ENCODE results near the gene OSBPL9. TPM values are rescaled to one million over a fixed set of nuclear protein-coding genes. Genes with fewer than 3 reads are reported as not detected.

Gene OSBPL9
- total RNA-seq, 2 donors from 2014 or later, result 59.0 to 59.7 TPM

DNA sequence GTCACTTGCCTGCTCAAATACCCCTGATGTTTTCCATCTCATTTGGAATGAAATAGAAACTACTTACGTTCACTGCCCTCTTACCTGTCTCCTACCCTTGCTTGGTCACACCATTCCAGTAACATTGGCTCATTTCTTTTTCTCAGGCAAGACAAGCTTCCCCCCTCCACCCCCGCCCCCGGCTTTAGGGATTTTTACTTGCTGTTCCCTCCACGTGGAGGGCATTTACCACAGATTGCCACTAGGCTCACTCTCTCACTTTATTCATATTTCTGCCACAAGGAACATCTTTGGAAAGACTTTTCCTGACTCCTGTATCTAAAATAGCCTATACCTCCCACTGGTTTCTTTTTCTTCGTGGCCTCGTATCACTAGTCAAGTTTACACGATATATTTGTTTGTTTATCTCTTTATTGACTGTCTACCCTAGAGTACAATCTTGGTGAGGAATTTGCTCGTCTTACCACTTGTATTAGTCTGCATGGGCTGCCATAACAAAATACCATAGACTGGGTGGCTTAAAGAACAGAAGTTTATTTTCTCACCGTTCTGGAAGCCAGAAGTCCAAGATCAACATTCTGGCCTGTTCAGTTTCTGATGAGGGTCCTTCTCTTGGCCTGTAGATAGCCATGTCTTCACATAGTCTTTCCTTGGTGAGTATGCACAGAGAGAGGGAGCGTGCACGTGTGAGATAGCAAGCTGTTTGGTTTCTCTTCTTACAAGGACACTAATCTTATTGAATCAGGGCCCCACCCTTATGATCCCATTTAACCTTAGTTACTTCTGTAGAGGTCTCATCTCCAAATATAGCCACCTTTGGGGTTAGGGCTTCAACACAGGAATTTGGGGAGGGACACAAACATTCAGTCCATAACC, 135.4 kb downstream of the OSBPL9 start:
- Mint-ChIP-seq H3K27ac (no peak overlapping the region), H3K4me3 (no peak overlapping the region), H3K27me3 (ENCODE audit: low read depth) (no peaks in the 10 kb centered on the region), H3K4me1 (ENCODE audit: low read depth) (peaks cover 23% of the 10 kb centered on the region), H3K9me3 (peaks cover 0 to 2% of the 10 kb centered on the region in 2 donors), H3K36me3 (ENCODE audit: insufficient read depth in 2 of 2) (peaks cover 5 to 12% of the 10 kb centered on the region in 2 donors)
- DNase-seq (no peak), ATAC-seq (replicated peaks in 1 of 2) (no peak)

- peaks cover 23% of the 10 kb centered on the region for H3K4me1 Mint-ChIP-seq (ENCODE audit: low read depth)
- H3K27me3 Mint-ChIP-seq (ENCODE audit: low read depth), result no peaks in the 10 kb centered on the region
- H3K27ac Mint-ChIP-seq, result no peak overlapping the region
- ATAC-seq (replicated peaks in 1 of 2) (no peak), DNase-seq (no peak)
- peaks cover 5 to 10% of the 10 kb centered on the region in 2 donors for H3K36me3 Mint-ChIP-seq (ENCODE audit: insufficient read depth in 2 of 2)
- peaks cover 0 to 2% of the 10 kb centered on the region in 2 donors for H3K9me3 Mint-ChIP-seq
- H3K4me3 Mint-ChIP-seq, result no peak overlapping the region
Measured at GRCh38 chr1:51753969-51754368, 137.1 kb downstream of the OSBPL9 start.

- H3K4me1 Mint-ChIP-seq (ENCODE audit: low read depth), result peaks cover 23% of the 10 kb centered on the region
Measured at GRCh38 chr1:51754666-51755065, 137.8 kb downstream of the OSBPL9 start.

GRCh38 chr1:51755437-51755836, 138.5 kb downstream of the OSBPL9 start:
- Mint-ChIP-seq H3K9me3 (peaks cover 0 to 2% of the 10 kb centered on the region in 2 donors), H3K36me3 (ENCODE audit: insufficient read depth in 2 of 2) (peaks cover 5 to 10% of the 10 kb centered on the region in 2 donors), H3K27me3 (ENCODE audit: low read depth) (no peaks in the 10 kb centered on the region), H3K4me3 (no peak overlapping the region), H3K27ac (no peak overlapping the region), H3K4me1 (ENCODE audit: low read depth) (peaks cover 31% of the 10 kb centered on the region)
- ATAC-seq (replicated peaks in 1 of 2), result no peak
- DNase-seq, result no peak

More at GRCh38 chr1:51754666-51755065, 137.8 kb downstream of the OSBPL9 start:
- DNase-seq, result no peak
- H3K27ac Mint-ChIP-seq, result no peak overlapping the region
- H3K9me3 Mint-ChIP-seq, result peaks cover 0 to 2% of the 10 kb centered on the region in 2 donors
- H3K36me3 Mint-ChIP-seq (ENCODE audit: insufficient read depth in 2 of 2), result peaks cover 5 to 10% of the 10 kb centered on the region in 2 donors
- no peak for ATAC-seq (replicated peaks in 1 of 2)
- H3K27me3 Mint-ChIP-seq (ENCODE audit: low read depth), result no peaks in the 10 kb centered on the region
- no peak overlapping the region for H3K4me3 Mint-ChIP-seq

DNA sequence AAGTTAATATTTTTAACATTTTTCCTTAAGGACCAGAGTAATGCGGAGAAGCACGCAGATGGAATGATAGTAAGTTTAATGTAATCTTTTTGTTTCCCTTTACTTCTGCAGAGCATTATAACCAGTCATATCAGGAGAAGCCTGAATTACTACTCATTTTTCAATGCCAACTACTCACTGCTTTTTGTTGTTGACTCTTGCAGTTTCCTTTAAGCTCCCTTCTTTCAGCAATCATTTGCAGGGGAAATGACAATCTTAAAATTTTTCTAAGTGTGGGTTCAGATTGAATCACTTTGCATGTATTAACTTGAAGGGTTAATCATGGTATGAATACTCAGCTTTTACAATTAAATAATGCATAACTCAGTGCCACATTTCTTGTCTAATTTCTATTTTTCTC, 139.4 kb downstream of the OSBPL9 start:
- peaks cover 40% of the 10 kb centered on the region for H3K4me1 Mint-ChIP-seq (ENCODE audit: low read depth)
- no peaks in the 10 kb centered on the region for H3K27me3 Mint-ChIP-seq (ENCODE audit: low read depth)
- H3K36me3 Mint-ChIP-seq (ENCODE audit: insufficient read depth in 2 of 2), result peaks cover 5 to 12% of the 10 kb centered on the region in 2 donors
- peak; percentile 76 to 93 for ATAC-seq (replicated peaks in 1 of 2)
- peaks cover 0 to 2% of the 10 kb centered on the region in 2 donors for H3K9me3 Mint-ChIP-seq
- no peak overlapping the region for H3K4me3 Mint-ChIP-seq
- no peak overlapping the region for H3K27ac Mint-ChIP-seq
- no peak for DNase-seq

DNA sequence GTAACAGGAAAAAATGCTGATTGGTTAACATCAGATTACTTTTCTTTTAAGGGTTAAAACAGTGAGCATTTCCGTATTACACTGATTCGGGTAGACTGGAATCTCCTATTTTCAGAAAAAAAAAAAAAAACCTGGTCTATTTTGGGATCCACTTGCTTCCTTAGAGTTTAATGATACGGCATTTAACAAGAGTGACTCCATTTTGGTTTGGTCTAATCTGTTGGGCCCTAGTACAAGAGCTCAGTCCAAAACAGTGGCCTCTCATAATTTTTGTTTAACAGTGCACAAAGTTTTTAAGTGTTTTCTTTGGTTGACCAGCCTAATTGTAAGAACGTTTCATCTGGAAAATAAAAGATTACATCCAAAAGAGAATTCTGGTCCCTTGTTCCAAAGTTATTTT, 141.4 kb downstream of the OSBPL9 start:
- peaks cover 40% of the 10 kb centered on the region for H3K4me1 Mint-ChIP-seq (ENCODE audit: low read depth)
- H3K27ac Mint-ChIP-seq, result no peak overlapping the region
- no peaks in the 10 kb centered on the region for H3K27me3 Mint-ChIP-seq (ENCODE audit: low read depth)
- peaks cover 2 to 6% of the 10 kb centered on the region in 2 donors for H3K36me3 Mint-ChIP-seq (ENCODE audit: insufficient read depth in 2 of 2)
- no peak overlapping the region for H3K4me3 Mint-ChIP-seq
- no peak for ATAC-seq (replicated peaks in 1 of 2)
- DNase-seq, result no peak
- H3K9me3 Mint-ChIP-seq, result no peaks in the 10 kb centered on the region

GRCh38 chr1:51760872-51761271, 144.0 kb downstream of the OSBPL9 start:
- H3K36me3 Mint-ChIP-seq (ENCODE audit: insufficient read depth in 2 of 2), result peaks cover 2 to 5% of the 10 kb centered on the region in 2 donors
- ATAC-seq (replicated peaks in 1 of 2), result no peak
- H3K27me3 Mint-ChIP-seq (ENCODE audit: low read depth), result no peaks in the 10 kb centered on the region
- no peaks in the 10 kb centered on the region for H3K9me3 Mint-ChIP-seq
- no peak for DNase-seq
- H3K4me3 Mint-ChIP-seq, result no peak overlapping the region
- H3K4me1 Mint-ChIP-seq (ENCODE audit: low read depth), result peaks cover 27% of the 10 kb centered on the region
- H3K27ac Mint-ChIP-seq, result peak overlapping the region; percentile 30

GRCh38 chr1:51761351-51761750, 144.5 kb downstream of the OSBPL9 start:
- Mint-ChIP-seq H3K36me3 (ENCODE audit: insufficient read depth in 2 of 2) (peaks cover 2 to 6% of the 10 kb centered on the region in 2 donors), H3K4me3 (no peak overlapping the region)

DNA sequence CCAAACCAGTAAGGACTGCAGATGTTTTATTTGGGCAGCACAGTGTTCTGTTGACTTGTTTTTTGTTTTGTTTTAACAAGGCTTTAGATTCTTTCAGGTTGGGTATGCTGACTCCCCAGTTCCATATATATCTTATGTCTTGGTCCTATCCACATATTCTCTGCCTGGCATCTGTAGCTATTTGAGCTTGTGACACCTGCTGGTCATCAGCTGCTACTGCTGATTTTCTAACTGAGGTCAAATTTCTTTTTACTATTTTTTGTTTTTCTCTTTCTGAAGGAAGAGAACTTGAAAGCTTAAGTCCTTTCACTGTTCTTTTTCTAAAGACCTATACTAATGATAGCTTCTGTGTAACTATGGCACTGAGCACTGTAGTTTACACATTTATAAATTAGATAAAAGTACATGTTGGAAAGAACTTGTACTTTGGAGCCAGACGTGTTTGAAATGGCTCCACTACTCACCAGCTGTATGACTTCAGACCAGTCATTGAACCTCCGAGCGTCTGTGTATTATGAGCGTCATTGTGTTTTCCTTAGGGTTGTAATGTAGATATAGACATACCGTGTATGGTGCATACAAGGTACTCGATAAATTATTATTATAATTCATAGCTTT, 152.2 kb downstream of the OSBPL9 start:
- Mint-ChIP-seq H3K4me1 (ENCODE audit: low read depth) (peaks cover 15% of the 10 kb centered on the region), H3K9me3 (no peaks in the 10 kb centered on the region), H3K27ac (peak overlapping the region; percentile 52), H3K27me3 (ENCODE audit: low read depth) (no peaks in the 10 kb centered on the region), H3K4me3 (no peak overlapping the region), H3K36me3 (ENCODE audit: insufficient read depth in 2 of 2) (peaks cover 6 to 23% of the 10 kb centered on the region in 2 donors)
- ATAC-seq (replicated peaks in 1 of 2) (peak in 1 of 2 donors; percentile 53), DNase-seq (no peak)

More at GRCh38 chr1:51761351-51761750, 144.5 kb downstream of the OSBPL9 start:
- Mint-ChIP-seq H3K9me3 (no peaks in the 10 kb centered on the region), H3K4me1 (ENCODE audit: low read depth) (peaks cover 22% of the 10 kb centered on the region), H3K27ac (no peak overlapping the region), H3K27me3 (ENCODE audit: low read depth) (no peaks in the 10 kb centered on the region)
- DNase-seq, result no peak
- ATAC-seq (replicated peaks in 1 of 2), result no peak

- no peak overlapping the region for H3K4me3 Mint-ChIP-seq
- ATAC-seq (replicated peaks in 1 of 2) (no peak), DNase-seq (no peak)
- H3K27me3 Mint-ChIP-seq (ENCODE audit: low read depth), result no peaks in the 10 kb centered on the region
- peaks cover 11 to 24% of the 10 kb centered on the region in 2 donors for H3K36me3 Mint-ChIP-seq (ENCODE audit: insufficient read depth in 2 of 2)
- H3K9me3 Mint-ChIP-seq, result no peaks in the 10 kb centered on the region
- H3K27ac Mint-ChIP-seq, result peak overlapping the region; percentile 6
- H3K4me1 Mint-ChIP-seq (ENCODE audit: low read depth), result peaks cover 15% of the 10 kb centered on the region
Measured at GRCh38 chr1:51776408-51776807, 159.5 kb downstream of the OSBPL9 start.

DNA sequence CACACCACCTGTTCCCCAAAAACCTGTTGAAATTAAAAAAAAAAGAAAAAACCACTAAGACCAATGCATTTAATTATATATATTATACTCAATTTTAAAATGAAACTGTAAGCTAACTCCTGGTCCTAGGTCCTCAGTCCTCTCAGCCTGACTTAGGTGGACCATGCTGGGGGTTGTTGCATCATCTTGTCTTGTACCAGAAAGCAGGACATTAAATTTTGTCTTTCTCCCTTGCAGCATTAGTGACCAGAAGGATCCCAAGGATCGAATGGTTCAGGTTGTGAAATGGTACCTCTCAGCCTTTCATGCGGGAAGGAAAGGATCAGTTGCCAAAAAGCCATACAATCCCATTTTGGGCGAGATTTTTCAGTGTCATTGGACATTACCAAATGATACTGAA, 164.0 kb downstream of the OSBPL9 start:
- DNase-seq (no peak), ATAC-seq (replicated peaks in 1 of 2) (no peak)
- Mint-ChIP-seq H3K36me3 (ENCODE audit: insufficient read depth in 2 of 2) (peaks cover 4 to 16% of the 10 kb centered on the region in 2 donors), H3K4me3 (no peak overlapping the region), H3K27me3 (ENCODE audit: low read depth) (no peaks in the 10 kb centered on the region), H3K9me3 (no peaks in the 10 kb centered on the region), H3K4me1 (ENCODE audit: low read depth) (no peaks in the 10 kb centered on the region), H3K27ac (no peak overlapping the region)

DNA sequence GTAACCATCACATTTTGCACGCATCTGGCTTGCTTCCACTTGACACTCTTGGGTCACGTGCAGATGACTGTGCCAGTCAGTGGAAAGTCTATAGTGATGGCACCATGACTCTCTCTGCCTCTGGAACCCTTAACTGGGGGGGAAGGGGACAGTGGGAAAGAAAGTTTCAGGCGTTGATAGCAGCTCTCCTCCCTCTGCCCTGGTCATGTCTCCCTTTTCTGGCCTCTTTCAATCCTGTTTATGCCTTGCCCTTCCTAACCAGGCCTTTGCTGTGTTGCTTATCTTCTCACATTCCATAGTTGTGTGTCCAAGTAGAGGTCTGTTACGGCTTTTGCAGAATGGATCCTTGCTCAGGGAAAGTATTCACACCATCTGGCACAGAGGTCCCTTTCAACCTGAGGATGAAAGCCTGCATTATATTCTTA, 168.1 kb downstream of the OSBPL9 start:
- H3K9me3 Mint-ChIP-seq, result no peaks in the 10 kb centered on the region
- H3K27me3 Mint-ChIP-seq (ENCODE audit: low read depth), result no peaks in the 10 kb centered on the region
- H3K4me3 Mint-ChIP-seq, result no peak overlapping the region
- no peak overlapping the region for H3K27ac Mint-ChIP-seq
- H3K36me3 Mint-ChIP-seq (ENCODE audit: insufficient read depth in 2 of 2), result peaks cover 7 to 13% of the 10 kb centered on the region in 2 donors
- H3K4me1 Mint-ChIP-seq (ENCODE audit: low read depth), result no peaks in the 10 kb centered on the region
- ATAC-seq (replicated peaks in 1 of 2) (no peak), DNase-seq (no peak)

GRCh38 chr1:51788938-51789337, 172.0 kb downstream of the OSBPL9 start:
- Mint-ChIP-seq H3K4me1 (ENCODE audit: low read depth) (peaks cover 17% of the 10 kb centered on the region), H3K9me3 (no peaks in the 10 kb centered on the region), H3K27ac (peak overlapping the region; percentile 27), H3K36me3 (ENCODE audit: insufficient read depth in 2 of 2) (peaks cover 6 to 13% of the 10 kb centered on the region in 2 donors), H3K27me3 (ENCODE audit: low read depth) (no peaks in the 10 kb centered on the region), H3K4me3 (no peak overlapping the region)
- ATAC-seq (replicated peaks in 1 of 2) (no peak), DNase-seq (no peak)
